ACHN (cell line): ENCODE results near the gene MYMK.

Source experiments
- DNase-seq: peaks from one replicate; pipeline ENCODE4 v3.0.0-alpha.2; 2015
- in situ Hi-C: cut with HindIII; loops from 2 replicates; pipeline ENCODE4 v1.10.0; 2017; ENCODE audit warnings: low sequenced_read_pairs, low pct_ligation_motif_present, low pct_unique_long_range_greater_than_20kb

Gene MYMK

GRCh38 chr9:133512253-133513213, 12.2 kb downstream of the MYMK start:
- DNase-seq, result no peak
- in situ Hi-C loops, result no loop called here

GRCh38 chr9:133511607-133512006, 13.2 kb downstream of the MYMK start:
- DNase-seq, result no peak
- in situ Hi-C loops, result no loop called here

DNA sequence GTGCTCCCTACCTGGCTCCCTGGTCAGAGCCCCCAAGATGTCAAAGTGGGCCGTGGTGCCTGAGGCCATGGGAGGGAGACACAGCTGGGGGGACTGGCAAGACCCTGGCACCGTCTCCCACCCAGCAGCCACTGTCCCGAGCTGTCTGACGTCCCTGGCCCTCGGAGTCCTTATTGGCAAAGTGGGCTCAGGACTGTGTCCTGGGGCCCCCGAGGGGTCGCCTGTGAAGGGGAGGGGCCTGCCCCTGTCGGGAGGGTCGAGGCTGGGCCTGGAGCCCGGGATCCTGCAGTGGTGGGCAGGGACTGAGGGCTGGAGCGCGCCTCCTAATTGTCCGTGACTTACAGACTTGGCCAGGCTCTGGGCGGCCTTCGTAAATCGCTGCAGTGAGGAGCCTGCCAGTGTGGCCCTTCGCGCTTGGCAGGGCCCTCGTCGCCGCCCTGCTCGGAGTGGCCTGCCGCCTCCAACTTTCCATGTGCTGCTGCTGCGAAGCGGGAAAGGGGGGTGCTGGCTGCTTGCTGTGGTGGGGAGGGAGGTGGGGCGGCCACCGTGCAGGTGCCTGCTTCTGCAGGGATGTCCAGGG, 13.7 kb downstream of the MYMK start:
- in situ Hi-C loops, result no loop called here
- no peak for DNase-seq

DNA sequence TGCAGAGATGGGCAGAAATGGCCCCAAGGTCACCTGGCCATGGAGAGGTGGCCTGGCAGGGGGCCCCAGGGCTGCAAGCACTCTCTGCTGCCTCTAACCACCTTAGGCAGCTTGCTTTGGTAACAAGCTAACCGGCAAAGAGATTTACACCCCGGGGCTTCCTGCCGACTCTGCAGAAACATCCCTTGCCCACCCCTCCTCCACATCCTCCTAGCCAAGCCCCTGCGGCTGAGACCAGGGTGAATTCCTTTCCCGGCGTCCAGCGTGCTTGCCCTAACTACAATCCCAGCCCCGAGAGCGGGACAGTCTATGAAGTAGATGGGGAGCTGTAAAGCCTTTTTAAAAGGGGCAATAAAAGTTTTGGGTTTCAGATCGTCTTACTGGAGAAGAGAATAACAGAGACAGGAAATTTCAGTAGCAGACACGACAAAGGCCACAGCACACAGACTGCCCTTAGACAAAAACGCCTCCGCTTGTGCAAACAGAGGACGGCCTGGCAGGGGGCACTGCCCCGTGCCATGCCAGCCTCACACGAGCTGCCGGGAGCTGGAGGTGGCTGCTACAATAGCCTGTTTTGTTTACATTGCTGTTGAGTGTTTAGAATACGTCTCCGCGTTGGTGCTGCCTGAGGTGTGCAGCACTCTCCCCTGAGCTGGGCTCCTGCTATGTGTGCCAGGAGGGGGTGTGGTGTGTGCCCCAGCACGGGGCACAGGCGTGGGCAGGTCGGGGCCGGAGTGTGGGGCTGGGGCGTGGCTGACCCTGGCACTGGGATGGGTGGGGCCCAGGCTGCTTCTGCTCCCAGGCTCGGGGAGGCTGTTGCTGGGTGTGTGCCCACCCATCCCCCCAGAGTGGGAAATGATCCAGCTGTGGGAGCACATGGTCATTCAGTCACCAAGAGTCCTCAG, 15.3 kb downstream of the MYMK start:
- in situ Hi-C loops, result no loop called here
- no peak for DNase-seq

GRCh38 chr9:133508046-133508445, 16.7 kb downstream of the MYMK start:
- in situ Hi-C loops, result no loop called here
- no peak for DNase-seq

GRCh38 chr9:133507246-133507965, 17.4 kb downstream of the MYMK start:
- in situ Hi-C loops, result no loop called here
- DNase-seq, result no peak

DNA sequence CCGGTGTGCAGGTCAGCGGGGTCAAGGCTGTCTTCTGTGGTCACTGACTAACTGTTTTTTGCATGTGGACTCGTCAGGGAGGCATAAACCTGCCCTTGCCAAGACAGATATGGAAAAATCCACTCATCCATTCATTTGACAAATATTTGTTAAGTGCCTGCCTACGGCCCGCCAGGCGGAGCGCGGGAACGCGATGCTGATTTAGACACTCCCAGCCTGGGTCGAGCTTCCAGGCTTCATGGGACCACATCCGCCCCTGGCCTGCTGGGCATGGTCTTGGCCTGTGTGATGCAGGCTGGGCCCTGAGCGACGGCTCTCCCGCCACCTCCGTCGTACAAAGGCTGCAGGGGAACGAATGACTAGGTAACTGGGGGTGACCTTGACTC, 18.1 kb downstream of the MYMK start:
- in situ Hi-C loops, result no loop called here
- peak; percentile 92 for DNase-seq

GRCh38 chr9:133505901-133506652, 18.7 kb downstream of the MYMK start:
- no peak for DNase-seq
- in situ Hi-C loops, result no loop called here

- no peak for DNase-seq
- in situ Hi-C loops, result no loop called here
These were observed 19.5 kb downstream of the MYMK start for GRCh38 chr9:133505186-133505830.

DNA sequence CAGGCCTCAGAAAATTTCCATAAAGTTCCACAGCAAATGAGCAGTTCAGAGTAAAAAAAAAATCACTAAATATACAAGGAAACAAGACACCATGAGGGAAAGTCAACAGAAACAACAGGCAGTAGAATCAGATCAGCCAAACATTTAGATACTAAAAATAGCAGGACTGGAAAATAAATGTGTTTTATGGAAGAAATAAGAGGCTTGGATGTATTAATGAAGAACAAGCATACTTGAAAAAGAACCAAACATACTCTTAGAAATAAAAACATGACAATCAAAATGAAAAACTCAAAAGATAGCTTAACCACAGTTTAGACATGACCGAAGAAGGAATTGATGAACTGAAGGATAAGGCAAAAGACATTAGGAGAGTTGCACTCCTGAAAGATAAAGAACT, 22.6 kb downstream of the MYMK start:
- no peak for DNase-seq
- in situ Hi-C loops, result no loop called here

- in situ Hi-C loops, result no loop called here
- no peak for DNase-seq
These were observed 24.9 kb downstream of the MYMK start for GRCh38 chr9:133499892-133500270.

DNA sequence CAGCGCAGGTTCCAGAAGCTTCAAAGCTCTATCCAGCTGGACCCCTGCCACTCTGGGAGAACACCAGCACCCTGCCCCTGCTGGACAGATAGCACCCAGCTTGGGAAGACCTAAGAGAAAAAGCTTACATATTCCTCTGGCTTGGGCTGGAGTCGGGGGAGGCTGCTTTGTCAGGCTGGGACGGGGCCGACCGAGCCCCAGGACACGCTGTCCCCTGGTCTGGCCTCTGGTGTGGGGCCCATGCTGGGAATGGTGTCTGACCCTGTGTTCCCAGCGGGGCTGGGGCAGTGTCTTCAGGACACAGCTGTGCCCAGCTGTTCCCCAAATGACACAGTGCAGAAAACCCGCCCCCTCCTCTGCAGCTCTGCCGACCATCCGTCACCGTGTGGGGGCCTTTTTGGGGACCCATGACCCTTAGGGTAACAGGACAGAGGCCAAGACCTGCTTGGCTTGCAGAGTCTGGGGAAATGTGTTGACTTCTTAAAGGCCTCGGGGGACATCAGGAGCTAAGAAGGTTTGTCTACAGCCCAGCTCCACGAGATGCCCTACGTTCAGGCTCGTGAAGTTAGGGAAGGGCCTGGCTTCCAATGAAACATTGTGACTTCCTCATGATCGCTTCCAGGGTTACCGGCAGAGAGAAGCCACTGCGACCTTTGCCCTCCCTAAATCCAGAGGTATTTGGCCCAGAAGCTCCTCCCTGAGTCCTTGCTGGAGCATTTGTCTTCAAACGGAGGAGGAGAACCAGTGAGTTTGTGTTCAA, 25.4 kb downstream of the MYMK start:
- no peak for DNase-seq
- in situ Hi-C loops, result no loop called here

DNA sequence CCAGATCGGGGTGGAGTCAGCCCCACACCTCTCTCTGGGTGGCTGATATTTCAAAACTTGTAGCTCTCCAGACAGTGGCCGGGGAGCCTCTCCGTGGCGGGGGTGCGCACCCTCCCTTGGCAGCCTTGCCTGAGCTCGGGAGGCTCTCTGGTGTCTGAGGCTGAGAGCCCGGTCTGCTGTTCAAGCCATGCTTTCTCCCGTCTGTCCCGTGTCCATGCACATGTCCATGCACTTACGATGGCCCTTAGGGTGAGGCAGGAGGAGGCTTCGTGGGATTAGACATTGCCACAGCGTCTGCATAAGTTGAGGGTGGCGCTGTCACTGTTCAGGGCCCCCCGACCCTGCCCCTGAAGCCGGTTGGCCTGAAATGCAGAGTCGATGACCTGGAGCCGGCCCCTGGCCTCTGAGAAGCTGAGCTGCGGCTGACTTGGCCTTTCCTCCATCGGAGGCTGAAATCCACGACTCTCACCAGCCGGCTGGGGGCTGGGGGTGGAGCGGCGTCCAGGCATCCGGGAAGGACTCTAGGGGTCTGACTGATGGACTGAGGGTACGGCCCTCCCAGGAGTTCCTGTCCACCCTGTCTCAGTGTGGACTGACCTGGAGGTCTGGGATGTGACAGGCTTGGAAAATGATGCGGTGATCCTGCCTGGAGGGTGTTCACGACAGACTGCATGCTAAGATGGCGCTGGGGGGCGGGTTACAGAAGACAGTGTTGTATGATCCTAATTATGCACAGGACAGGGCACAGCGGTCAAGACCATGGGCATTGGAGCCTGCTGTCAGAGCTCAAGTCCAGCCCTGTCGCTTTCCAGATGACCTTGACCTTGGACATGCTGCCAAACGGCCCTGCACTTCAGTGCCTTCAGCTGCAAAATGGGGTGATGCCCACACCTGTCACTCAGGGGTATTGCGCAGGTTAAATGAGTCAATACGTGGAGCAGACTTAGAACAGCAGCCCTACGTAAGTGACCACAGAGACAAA, 27.6 kb downstream of the MYMK start:
- in situ Hi-C loops, result no loop called here
- no peak for DNase-seq

DNA sequence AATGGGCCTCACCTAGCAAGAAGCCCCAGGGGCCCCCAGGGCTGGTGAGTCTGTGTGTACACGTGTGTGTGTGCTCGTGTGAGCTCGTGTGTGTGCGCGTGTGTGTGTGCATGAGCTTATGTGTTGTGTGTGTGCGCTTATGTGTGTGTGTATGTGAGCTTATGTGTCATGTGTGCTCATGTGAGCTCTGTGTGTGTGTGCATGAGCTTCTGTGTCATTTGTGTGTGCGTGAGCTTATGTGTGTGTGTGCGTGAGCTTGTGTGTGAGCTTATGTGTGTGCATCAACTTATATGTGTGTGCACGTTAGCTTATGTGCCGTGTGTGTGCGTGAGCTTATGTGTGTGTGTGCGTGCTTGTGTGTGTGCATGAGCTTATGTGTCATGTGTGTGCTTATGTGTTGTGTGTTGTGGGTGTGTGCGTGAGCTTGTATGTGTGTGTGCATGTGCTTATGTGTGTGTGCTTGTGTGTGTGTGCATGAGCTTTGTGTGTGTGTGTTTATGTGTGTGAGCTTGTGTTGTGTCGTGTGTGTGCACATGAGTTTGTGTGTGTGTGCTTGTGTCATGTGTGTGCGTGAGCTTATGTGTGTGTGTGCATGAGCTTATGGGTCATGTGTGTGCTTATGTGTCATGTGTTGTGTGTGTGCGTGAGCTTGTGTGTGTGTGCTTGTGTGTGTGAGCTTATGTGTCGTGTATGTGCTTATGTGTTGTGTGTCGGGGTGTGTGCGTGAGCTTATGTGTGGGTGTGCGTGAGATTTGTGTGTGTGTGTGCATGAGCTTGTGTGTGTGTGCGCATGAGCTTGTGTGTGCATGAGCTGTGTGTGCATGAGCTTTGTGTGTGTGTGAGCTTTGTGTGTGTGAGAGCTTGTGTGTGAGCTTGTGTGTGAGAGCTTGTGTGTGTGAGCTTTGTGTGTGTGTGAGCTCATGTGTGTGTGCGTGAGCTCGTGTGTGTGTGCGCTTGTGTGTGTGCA, 29.1 kb downstream of the MYMK start:
- in situ Hi-C loops, result no loop called here
- DNase-seq, result no peak
